Neural cell (in vitro differentiated cells): ENCODE data around the gene TNRC6A. TPM values are rescaled to one million over a fixed set of nuclear protein-coding genes. Genes with fewer than 3 reads are reported as not detected.

Experiments used
- H2AFZ ChIP-seq: fragments of 200-600, 300-800 bp; sonication (generic), shearing (Covaris generic); 2 replicates; pipeline ENCODE4 v1.6.0; 2014; ENCODE audit warnings: low read depth, mild to moderate bottlenecking, antibody characterized with exemption, low read length, moderate library complexity
- H3F3A ChIP-seq: fragments of 200-600 bp; shearing (Covaris generic); 2 replicates; pipeline ENCODE4 v1.6.1; 2016; ENCODE audit warnings: mild to moderate bottlenecking, moderate library complexity, mixed read lengths, antibody characterized with exemption, low read length; ENCODE audit not compliant: insufficient read depth, poor library complexity, severe bottlenecking
- H3K27ac ChIP-seq: fragments of 200-600, 300-800 bp; sonication (generic), shearing (Covaris generic); 2 replicates; pipeline ENCODE4 v1.5.1; 2014; ENCODE audit warnings: mild to moderate bottlenecking, low read length, moderate library complexity
- H3K27me3 ChIP-seq: fragments of 300-800, 200-600 bp; sonication (generic), shearing (Covaris generic); 2 replicates; pipeline ENCODE4 v1.6.0; 2014; ENCODE audit warnings: mild to moderate bottlenecking, low read depth, low read length, moderate library complexity; ENCODE audit not compliant: insufficient read depth
- H3K36me3 ChIP-seq: fragments of 300-800, 200-600 bp; sonication (generic), shearing (Covaris generic); 2 replicates; pipeline ENCODE4 v1.5.1; 2014; ENCODE audit warnings: mild to moderate bottlenecking, antibody characterized with exemption, low read length, moderate library complexity; ENCODE audit not compliant: insufficient read depth
- H3K4me2 ChIP-seq: fragments of 300-800, 200-600 bp; sonication (generic), shearing (Covaris generic); 2 replicates; pipeline ENCODE4 v1.6.0; 2014; ENCODE audit warnings: mild to moderate bottlenecking, low read length
- H3K4me3 ChIP-seq: fragments of 300-800, 200-600 bp; sonication (generic), shearing (Covaris generic); 2 replicates; pipeline ENCODE4 v1.5.1; 2014; ENCODE audit warnings: mild to moderate bottlenecking, low read length, moderate library complexity
- H3K79me2 ChIP-seq: fragments of 200-600 bp; shearing (Covaris generic); replicated peaks from 2 replicates; pipeline ENCODE4 v1.6.0; 2014; ENCODE audit warnings: mild to moderate bottlenecking, low read length, moderate library complexity; ENCODE audit not compliant: insufficient read depth
- H3K9ac ChIP-seq: fragments of 300-800, 200-600 bp; sonication (generic), shearing (Covaris generic); 2 replicates; pipeline ENCODE4 v1.6.1; 2016; ENCODE audit warnings: mild to moderate bottlenecking, low read length, mixed read lengths
- H3K9me2 ChIP-seq: fragments of 200-600 bp; shearing (Covaris generic); 2 replicates; pipeline ENCODE4 v1.6.1; 2016; ENCODE audit warnings: mild to moderate bottlenecking, low read length, mixed read lengths; ENCODE audit not compliant: insufficient read depth
- H3K9me3 ChIP-seq: fragments of 200-600, 300-800 bp; sonication (generic), shearing (Covaris generic); 2 replicates; pipeline ENCODE4 v1.6.1; 2016; ENCODE audit warnings: mild to moderate bottlenecking, mixed run types, low read length, moderate library complexity, mixed read lengths
- H4K20me1 ChIP-seq: fragments of 200-600 bp; shearing (Covaris generic); 2 replicates; pipeline ENCODE4 v1.6.1; 2016; ENCODE audit warnings: mild to moderate bottlenecking, mixed run types; ENCODE audit not compliant: insufficient read depth
- EP300 ChIP-seq: fragments of 450-650 bp; conservative IDR thresholded peaks from 2 replicates; pipeline ENCODE4 v1.6.1; 2014; ENCODE audit warnings: antibody characterized with exemption, mild to moderate bottlenecking, moderate library complexity; ENCODE audit not compliant: poor library complexity, severe bottlenecking
- EZH2 ChIP-seq: fragments of 200-600, 300-800 bp; shearing (Covaris generic), sonication (generic); IDR thresholded peaks from 2 replicates; pipeline ENCODE4 v1.6.1; 2014; ENCODE audit warnings: antibody characterized with exemption, low read length, borderline replicate concordance, mild to moderate bottlenecking; ENCODE audit not compliant: insufficient read depth, poor library complexity, severe bottlenecking
- MXI1 ChIP-seq: fragments of 450-650 bp; conservative IDR thresholded peaks from 2 replicates; pipeline ENCODE4 v1.6.1; 2014; ENCODE audit warnings: antibody characterized with exemption, mild to moderate bottlenecking; ENCODE audit not compliant: poor library complexity, severe bottlenecking
- POLR2AphosphoS5 ChIP-seq: IDR thresholded peaks from 2 replicates; pipeline ENCODE4 v1.6.1; 2012
- RAD21 ChIP-seq: fragments of 450-650 bp; conservative IDR thresholded peaks from 2 replicates; pipeline ENCODE4 v1.6.1; 2014; ENCODE audit warnings: antibody characterized with exemption, mild to moderate bottlenecking, moderate library complexity
- SMC3 ChIP-seq: fragments of 450-650 bp; conservative IDR thresholded peaks from 2 replicates; pipeline ENCODE4 v1.6.1; 2014; ENCODE audit warnings: antibody characterized with exemption, mild to moderate bottlenecking, moderate library complexity; ENCODE audit not compliant: poor library complexity
- TAF1 ChIP-seq: IDR thresholded peaks from 2 replicates; pipeline ENCODE4 v1.6.1; 2012; ENCODE audit warnings: low read depth
- polyA plus RNA-seq: library from polyadenylated mRNA; depleted of rRNA; stranded (reverse); fragments of >200 nt; gene quantifications from 2 replicates; pipeline ENCODE4 v1.2.3, GENCODE V29; 2014
- TF ChIP-seq, protein P1 (sequence below): fragments of 450-650 bp; IDR thresholded peaks from 2 replicates; pipeline ENCODE4 v1.5.1; 2014; ENCODE audit warnings: antibody characterized with exemption, mild to moderate bottlenecking, moderate library complexity; ENCODE audit not compliant: poor library complexity, severe bottlenecking
- TF ChIP-seq, protein P2 (sequence below): IDR thresholded peaks from 2 replicates; pipeline ENCODE4 v1.6.1; 2012; ENCODE audit warnings: borderline replicate concordance

TNRC6A gene
- polyA plus RNA-seq, 1 donor from 2014 or later: 32.1 TPM

DNA sequence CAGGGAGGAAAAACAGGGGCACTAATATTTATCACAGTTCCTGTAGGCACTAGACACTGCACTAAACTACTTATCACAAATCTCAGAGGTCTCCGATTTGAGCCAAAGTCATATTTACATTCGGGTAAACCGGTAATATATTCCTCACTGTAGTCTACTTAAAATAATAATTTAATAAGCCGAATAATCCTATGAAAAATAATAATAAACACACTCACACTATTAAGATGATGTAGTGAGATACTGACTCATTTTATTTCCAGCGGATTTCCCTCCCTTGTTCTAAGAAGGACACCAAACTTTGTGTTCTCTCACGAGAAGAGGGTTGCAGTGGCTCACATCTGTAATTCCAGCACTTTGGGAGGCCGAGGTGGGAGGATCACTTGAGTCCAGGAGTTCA is 36.6 kb upstream of the TNRC6A start:
- H3K27me3 ChIP-seq: no peaks in the 10 kb centered on the region
- no peak overlapping the region for H2AFZ ChIP-seq
- H3K4me2 ChIP-seq: no peak overlapping the region
- H3K4me3 ChIP-seq: no peak overlapping the region
- H3K36me3 ChIP-seq: no peaks in the 10 kb centered on the region
- no peaks in the 10 kb centered on the region for H3K9me2 ChIP-seq
- no peak overlapping the region for H3K27ac ChIP-seq
- no peaks in the 10 kb centered on the region for H3F3A ChIP-seq
- H4K20me1 ChIP-seq: no peaks in the 10 kb centered on the region
- TF ChIP-seq, protein P1, sequence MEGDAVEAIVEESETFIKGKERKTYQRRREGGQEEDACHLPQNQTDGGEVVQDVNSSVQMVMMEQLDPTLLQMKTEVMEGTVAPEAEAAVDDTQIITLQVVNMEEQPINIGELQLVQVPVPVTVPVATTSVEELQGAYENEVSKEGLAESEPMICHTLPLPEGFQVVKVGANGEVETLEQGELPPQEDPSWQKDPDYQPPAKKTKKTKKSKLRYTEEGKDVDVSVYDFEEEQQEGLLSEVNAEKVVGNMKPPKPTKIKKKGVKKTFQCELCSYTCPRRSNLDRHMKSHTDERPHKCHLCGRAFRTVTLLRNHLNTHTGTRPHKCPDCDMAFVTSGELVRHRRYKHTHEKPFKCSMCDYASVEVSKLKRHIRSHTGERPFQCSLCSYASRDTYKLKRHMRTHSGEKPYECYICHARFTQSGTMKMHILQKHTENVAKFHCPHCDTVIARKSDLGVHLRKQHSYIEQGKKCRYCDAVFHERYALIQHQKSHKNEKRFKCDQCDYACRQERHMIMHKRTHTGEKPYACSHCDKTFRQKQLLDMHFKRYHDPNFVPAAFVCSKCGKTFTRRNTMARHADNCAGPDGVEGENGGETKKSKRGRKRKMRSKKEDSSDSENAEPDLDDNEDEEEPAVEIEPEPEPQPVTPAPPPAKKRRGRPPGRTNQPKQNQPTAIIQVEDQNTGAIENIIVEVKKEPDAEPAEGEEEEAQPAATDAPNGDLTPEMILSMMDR: no peak
- TF ChIP-seq MXI1: no peak
- TF ChIP-seq EZH2: no peak
- TF ChIP-seq POLR2AphosphoS5: no peak
- no peak overlapping the region for H3K9ac ChIP-seq
- no peaks in the 10 kb centered on the region for H3K79me2 ChIP-seq
- H3K9me3 ChIP-seq: no peaks in the 10 kb centered on the region

GRCh38 chr16:24694931-24695330 is 34.5 kb upstream of the TNRC6A start:
- no peaks in the 10 kb centered on the region for H3K36me3 ChIP-seq
- H2AFZ ChIP-seq: no peak overlapping the region
- no peak overlapping the region for H3K27ac ChIP-seq
- TF ChIP-seq, protein P1: no peak
- TF ChIP-seq MXI1 (no peak), EZH2 (no peak), TAF1 (no peak), RAD21 (no peak), SMC3 (no peak), EP300 (no peak), POLR2AphosphoS5 (no peak)
- TF ChIP-seq, protein P2, sequence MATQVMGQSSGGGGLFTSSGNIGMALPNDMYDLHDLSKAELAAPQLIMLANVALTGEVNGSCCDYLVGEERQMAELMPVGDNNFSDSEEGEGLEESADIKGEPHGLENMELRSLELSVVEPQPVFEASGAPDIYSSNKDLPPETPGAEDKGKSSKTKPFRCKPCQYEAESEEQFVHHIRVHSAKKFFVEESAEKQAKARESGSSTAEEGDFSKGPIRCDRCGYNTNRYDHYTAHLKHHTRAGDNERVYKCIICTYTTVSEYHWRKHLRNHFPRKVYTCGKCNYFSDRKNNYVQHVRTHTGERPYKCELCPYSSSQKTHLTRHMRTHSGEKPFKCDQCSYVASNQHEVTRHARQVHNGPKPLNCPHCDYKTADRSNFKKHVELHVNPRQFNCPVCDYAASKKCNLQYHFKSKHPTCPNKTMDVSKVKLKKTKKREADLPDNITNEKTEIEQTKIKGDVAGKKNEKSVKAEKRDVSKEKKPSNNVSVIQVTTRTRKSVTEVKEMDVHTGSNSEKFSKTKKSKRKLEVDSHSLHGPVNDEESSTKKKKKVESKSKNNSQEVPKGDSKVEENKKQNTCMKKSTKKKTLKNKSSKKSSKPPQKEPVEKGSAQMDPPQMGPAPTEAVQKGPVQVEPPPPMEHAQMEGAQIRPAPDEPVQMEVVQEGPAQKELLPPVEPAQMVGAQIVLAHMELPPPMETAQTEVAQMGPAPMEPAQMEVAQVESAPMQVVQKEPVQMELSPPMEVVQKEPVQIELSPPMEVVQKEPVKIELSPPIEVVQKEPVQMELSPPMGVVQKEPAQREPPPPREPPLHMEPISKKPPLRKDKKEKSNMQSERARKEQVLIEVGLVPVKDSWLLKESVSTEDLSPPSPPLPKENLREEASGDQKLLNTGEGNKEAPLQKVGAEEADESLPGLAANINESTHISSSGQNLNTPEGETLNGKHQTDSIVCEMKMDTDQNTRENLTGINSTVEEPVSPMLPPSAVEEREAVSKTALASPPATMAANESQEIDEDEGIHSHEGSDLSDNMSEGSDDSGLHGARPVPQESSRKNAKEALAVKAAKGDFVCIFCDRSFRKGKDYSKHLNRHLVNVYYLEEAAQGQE: no peak
- H3F3A ChIP-seq: no peaks in the 10 kb centered on the region
- H3K4me2 ChIP-seq: no peak overlapping the region
- no peak overlapping the region for H3K9ac ChIP-seq
- H3K9me2 ChIP-seq: no peaks in the 10 kb centered on the region
- no peaks in the 10 kb centered on the region for H3K79me2 ChIP-seq
- no peak overlapping the region for H3K4me3 ChIP-seq
- H4K20me1 ChIP-seq: no peaks in the 10 kb centered on the region
- no peaks in the 10 kb centered on the region for H3K27me3 ChIP-seq
- H3K9me3 ChIP-seq: no peaks in the 10 kb centered on the region
